WERI-Rb-1 (cell line): Measurements from ENCODE around the gene FAM240B.
A peak's percentile ranks its signal among the peaks of the same experiment; 100 is the strongest.

Experiments used
- DNase-seq: peaks from one replicate; pipeline ENCODE4 v3.0.0-alpha.2; 2020
- H3K27ac ChIP-seq: fragments of 250-450 bp; sonication (Bioruptor Pico); 2 replicates; pipeline ENCODE4 v1.5.1; 2020; ENCODE audit warnings: mild to moderate bottlenecking, moderate library complexity
- H3K27me3 ChIP-seq: fragments of 250-450 bp; sonication (Bioruptor Pico); 2 replicates; pipeline ENCODE4 v1.5.1; 2021; ENCODE audit warnings: mild to moderate bottlenecking, low read depth, moderate library complexity; ENCODE audit not compliant: insufficient read depth, severe bottlenecking
- H3K36me3 ChIP-seq: fragments of 250-450 bp; sonication (Bioruptor Pico); 2 replicates; pipeline ENCODE4 v1.5.1; 2020; ENCODE audit warnings: mild to moderate bottlenecking, moderate library complexity
- H3K4me3 ChIP-seq: 2 replicates; pipeline ENCODE4 v1.5.1; 2011; ENCODE audit warnings: low read depth, mild to moderate bottlenecking, control low read depth, low read length
- H3K9me3 ChIP-seq: fragments of 250-450 bp; sonication (Bioruptor Pico); 2 replicates; pipeline ENCODE4 v1.5.1; 2021; ENCODE audit warnings: mild to moderate bottlenecking, moderate library complexity; ENCODE audit not compliant: severe bottlenecking
- TF ChIP-seq, protein P1 (sequence below): IDR thresholded peaks from 2 replicates; pipeline ENCODE4 v1.5.1; 2011; ENCODE audit warnings: low read depth, mild to moderate bottlenecking, control low read depth, inconsistent platforms, low read length

Gene FAM240B

DNA sequence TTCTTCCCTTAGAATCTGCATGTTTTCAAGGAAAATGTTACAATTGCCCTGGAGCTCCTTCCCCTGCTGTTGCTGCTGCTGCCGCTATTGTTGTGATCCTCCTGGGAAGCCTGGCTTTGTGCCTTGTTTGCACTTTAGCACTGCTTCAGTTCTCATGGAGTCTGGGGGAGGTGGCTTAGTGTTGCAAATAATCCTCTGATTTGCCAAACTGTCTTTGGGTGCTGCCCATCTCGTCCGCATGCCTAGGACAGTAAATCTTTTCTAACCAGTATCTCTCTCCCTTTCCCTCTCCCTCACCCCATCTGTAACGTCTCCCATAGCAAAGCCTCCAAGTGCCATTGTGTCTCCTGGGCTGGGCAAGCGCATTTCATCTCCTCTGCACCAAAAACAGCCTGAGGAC is 30.3 kb downstream of the FAM240B start:
- peak; percentile 44 for DNase-seq
- Histone ChIP-seq H3K36me3 (no peaks in the 10 kb centered on the region), H3K27ac (no peak overlapping the region), H3K9me3 (no peaks in the 10 kb centered on the region), H3K4me3 (no peak overlapping the region), H3K27me3 (no peaks in the 10 kb centered on the region)
- TF ChIP-seq, protein P1, sequence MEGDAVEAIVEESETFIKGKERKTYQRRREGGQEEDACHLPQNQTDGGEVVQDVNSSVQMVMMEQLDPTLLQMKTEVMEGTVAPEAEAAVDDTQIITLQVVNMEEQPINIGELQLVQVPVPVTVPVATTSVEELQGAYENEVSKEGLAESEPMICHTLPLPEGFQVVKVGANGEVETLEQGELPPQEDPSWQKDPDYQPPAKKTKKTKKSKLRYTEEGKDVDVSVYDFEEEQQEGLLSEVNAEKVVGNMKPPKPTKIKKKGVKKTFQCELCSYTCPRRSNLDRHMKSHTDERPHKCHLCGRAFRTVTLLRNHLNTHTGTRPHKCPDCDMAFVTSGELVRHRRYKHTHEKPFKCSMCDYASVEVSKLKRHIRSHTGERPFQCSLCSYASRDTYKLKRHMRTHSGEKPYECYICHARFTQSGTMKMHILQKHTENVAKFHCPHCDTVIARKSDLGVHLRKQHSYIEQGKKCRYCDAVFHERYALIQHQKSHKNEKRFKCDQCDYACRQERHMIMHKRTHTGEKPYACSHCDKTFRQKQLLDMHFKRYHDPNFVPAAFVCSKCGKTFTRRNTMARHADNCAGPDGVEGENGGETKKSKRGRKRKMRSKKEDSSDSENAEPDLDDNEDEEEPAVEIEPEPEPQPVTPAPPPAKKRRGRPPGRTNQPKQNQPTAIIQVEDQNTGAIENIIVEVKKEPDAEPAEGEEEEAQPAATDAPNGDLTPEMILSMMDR: no peak

DNA sequence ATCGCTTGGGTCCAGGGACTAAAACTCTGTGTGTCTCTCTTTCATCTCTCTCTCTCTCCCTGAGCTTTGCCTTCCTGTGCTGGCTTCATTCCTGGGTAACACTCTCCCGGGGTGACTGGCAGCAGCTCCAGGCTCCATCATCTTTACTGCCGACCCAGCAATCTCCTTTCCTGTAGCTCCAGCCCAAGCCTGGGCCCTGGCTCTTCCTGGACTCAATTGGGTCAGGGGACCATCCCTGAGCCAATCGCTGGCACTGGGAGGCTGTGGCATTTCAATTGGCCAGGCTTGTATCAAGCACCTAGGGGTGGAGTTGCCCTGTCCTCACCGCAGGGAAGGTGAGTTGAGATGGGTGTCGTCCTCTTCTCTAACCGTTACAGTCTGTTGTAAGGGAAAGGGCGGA is 31.9 kb downstream of the FAM240B start:
- TF ChIP-seq, protein P1: no peak
- no peak overlapping the region for H3K27ac ChIP-seq
- DNase-seq: no peak

DNA sequence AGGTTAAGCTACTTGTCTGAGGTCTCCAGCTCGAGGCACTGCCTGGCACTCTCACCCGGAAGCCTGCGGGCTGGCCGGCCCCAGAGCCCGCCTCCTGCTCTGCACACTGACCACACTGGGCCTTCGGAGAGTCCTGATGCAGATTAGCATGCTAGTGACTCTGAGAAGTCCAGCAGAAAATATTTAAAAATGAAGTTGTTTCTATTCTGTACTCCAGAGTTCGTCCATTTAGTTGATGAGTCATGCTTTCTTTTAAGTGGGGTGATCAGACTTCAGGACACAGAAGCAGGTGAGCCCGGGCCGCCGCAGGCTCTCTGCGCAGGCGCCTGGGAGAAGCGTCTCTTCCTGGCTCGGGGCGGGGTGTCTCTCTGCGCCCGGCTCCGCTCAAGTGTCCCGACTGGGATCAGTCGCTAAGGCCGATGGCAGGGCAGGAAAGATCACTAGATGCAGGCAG is 32.5 kb downstream of the FAM240B start:
- TF ChIP-seq, protein P1: no peak
- H3K4me3 ChIP-seq: no peak overlapping the region
- no peaks in the 10 kb centered on the region for H3K36me3 ChIP-seq
- DNase-seq: no peak
- no peak overlapping the region for H3K27ac ChIP-seq
- no peaks in the 10 kb centered on the region for H3K9me3 ChIP-seq
- no peaks in the 10 kb centered on the region for H3K27me3 ChIP-seq

More for the DNA sequence above, 31.9 kb downstream of the FAM240B start:
- Histone ChIP-seq H3K36me3 (no peaks in the 10 kb centered on the region), H3K4me3 (no peak overlapping the region), H3K9me3 (no peaks in the 10 kb centered on the region), H3K27me3 (no peaks in the 10 kb centered on the region)

DNA sequence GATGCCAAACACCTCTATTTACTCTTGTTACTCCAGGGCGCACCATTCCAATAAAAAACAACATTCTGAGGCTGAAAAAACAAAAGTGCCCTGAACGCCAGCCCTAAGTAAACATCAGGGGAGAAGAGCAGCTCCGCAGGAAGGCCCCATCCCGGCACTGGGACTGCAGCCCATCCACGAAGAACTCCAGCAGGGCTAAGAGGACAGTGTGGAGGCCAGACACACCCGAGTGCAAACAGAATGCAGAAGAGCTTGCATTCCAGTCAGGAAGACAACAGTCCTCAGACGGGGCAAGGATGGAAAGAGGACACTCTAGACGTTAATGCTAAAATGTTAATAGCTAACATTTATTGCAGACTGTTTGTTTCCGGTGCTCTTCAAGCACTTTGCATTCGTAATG is 33.0 kb downstream of the FAM240B start:
- Histone ChIP-seq H3K9me3 (no peaks in the 10 kb centered on the region), H3K27ac (no peak overlapping the region), H3K36me3 (no peaks in the 10 kb centered on the region), H3K4me3 (no peak overlapping the region), H3K27me3 (no peaks in the 10 kb centered on the region)
- no peak for DNase-seq
- TF ChIP-seq, protein P1: no peak

DNA sequence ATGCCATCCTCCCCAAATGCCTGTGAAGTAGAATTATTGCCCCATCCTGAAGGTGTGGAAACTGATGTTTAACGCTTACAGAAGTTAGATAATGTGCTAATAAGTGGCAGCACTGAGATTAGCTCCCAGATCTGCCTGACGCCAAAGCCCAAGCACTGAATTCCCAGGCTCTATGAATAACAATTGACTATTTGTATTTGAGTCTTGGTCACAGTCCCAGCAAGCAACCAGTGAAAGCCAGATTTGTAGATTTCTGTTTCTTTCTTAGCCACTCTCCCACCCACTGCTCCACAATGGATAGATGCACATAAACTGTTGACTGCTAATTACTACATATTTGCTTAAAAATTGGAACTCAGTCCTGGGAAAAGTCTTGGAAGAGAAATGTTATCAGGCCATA is 34.4 kb downstream of the FAM240B start:
- TF ChIP-seq, protein P1: no peak
- no peak for DNase-seq
- H3K9me3 ChIP-seq: no peaks in the 10 kb centered on the region
- H3K27me3 ChIP-seq: no peaks in the 10 kb centered on the region
- H3K36me3 ChIP-seq: no peaks in the 10 kb centered on the region
- no peak overlapping the region for H3K4me3 ChIP-seq
- H3K27ac ChIP-seq: no peak overlapping the region

DNA sequence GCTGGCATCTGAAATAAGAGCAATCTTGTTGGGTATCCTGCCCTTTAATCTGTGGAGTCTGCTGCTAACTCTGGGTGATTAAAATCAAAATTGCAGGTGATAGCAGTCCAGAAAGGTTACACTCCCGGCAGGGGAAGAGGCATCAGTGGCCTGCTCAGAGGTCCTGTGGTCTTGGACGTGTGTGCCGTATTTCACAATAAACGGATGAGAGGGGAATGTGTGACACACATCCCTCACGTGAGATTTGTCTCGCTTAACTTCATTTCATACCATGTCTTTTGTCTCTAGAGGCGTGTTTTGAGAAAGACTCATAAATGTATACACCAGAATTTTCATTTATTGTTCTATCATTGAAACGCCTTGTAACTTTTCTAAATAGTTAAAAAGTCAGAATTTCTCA is 36.6 kb downstream of the FAM240B start:
- no peaks in the 10 kb centered on the region for H3K27me3 ChIP-seq
- H3K36me3 ChIP-seq: no peaks in the 10 kb centered on the region
- DNase-seq: no peak
- no peak overlapping the region for H3K4me3 ChIP-seq
- H3K9me3 ChIP-seq: no peaks in the 10 kb centered on the region
- H3K27ac ChIP-seq: no peak overlapping the region
- TF ChIP-seq, protein P1: no peak
